ENCODE measurements around the gene PLSCR4. TPM values are rescaled to one million over a fixed set of nuclear protein-coding genes. Genes with fewer than 3 reads are reported as not detected.

The PLSCR4 gene
- total and polyA plus RNA-seq, 9 of the 15 experiments (the other 6 are each of a cell fraction or from before 2014, with no cell fraction given) = 0.11 to 0.68 (median 0.21) TPM

- TF ChIP-seq U2AF1 (optimal IDR thresholded peaks at IDR 0.05; ENCODE audit: low read depth, low read length) = no peak
- no peak for TF ChIP-seq SMARCB1 (IDR thresholded peaks at IDR 0.05; ENCODE audit: insufficient read length, low read depth)
- no peak for TF ChIP-seq CEBPB (tag; IDR thresholded peaks at IDR 0.05)
- TF ChIP-seq TCF3 (CRISPR knock-in tag; IDR thresholded peaks at IDR 0.05) = no peak
- TF ChIP-seq GTF2F1 (IDR thresholded peaks at IDR 0.05; ENCODE audit: low read depth, low read length) = no peak
- TF ChIP-seq FOXO4 (CRISPR knock-in tag; IDR thresholded peaks at IDR 0.05) = no peak
- no peak for TF ChIP-seq RFX7 (CRISPR knock-in tag; IDR thresholded peaks at IDR 0.05)
- TF ChIP-seq XRCC5 (IDR thresholded peaks at IDR 0.05; ENCODE audit: low read depth, low read length) = no peak
- TF ChIP-seq SMC3 (conservative IDR thresholded peaks at IDR 0.05; ENCODE audit: insufficient read depth, low read depth, low read length) = no peak
- no peak for TF ChIP-seq NFE2L1 (tag; IDR thresholded peaks at IDR 0.05; ENCODE audit: borderline replicate concordance, low read depth)
Observed at GRCh38 chr3:146262371-146263110, 11.6 kb upstream of the PLSCR4 start (continued).
